NCI-H1694 (cell line): Measurements from ENCODE around the gene ANGPTL7.

ENCODE experiments used
- DNase-seq: peaks from one replicate; lab custom pipeline; 2025; lab: John Stamatoyannopoulos, UW

Gene ANGPTL7

DNA sequence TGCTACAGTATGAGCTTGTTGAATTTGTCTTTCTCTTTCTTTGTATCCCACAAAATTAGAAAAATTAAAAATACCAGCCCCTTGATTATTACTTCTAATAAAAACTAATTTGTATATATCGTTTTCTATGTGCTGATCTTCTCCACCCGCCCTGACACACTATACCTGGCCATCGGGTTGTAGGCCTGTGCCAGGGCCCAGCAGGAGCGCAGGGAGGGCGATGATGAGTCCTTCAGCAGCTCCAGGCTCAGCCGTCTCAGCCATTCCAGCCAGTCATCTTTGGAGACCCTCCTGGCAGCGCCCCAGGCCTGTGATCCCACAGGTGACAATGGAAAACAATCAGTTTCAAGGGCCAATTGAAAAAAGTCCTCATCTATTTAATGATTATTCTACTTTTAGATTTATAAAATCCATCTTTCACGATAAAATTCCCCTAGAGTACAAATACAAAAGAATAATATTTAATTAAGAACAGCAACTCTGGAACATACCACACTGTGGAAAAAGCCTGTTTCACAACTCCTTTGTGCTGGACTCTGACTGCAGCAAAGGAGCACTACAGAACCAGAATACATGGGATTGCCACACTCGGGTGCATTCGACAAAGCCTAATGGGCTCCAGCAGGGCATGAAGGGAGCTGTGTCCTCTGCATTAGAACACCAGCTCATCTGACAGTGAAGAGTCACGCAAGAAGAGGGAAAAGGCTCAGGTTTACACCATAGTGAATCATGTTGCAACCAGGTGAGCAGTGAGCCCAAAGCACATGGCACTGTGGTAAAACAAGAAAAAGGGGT lies 15.4 kb downstream of the ANGPTL7 start:
- DNase-seq, result no peak

DNA sequence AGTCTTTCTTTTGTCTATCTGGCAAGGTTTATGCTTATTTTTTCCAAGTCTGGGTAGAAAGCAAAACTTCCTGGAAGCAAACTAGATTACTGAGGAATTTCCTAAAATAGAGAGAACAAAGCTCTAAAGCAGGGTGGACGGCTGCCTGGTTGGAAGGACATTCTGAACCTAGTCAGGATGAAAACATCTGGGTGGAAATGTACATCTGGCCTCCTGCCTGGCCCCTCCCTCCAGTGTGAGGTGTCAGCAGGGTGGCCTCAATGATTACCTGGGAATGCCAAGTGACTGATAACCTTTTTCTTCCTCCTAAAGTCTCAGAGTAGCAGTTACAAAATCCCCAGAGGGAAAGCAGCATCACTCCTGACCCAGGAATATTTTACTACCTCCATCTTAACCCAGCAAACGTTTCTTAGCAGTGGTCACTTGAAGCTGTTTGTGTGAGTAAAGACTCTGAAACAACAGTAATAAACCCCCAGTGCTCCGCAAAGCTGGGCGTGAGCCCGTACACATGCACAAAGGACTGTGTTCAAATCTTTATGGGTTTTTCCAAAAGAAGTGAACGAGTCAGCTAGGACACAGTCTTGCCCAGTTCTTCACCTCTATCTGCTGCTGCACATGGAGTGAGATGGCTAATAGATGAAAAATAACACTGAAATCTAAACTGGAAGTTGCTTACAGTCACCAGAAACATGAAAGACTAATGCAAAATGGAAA lies 18.9 kb downstream of the ANGPTL7 start:
- no peak for DNase-seq

DNA sequence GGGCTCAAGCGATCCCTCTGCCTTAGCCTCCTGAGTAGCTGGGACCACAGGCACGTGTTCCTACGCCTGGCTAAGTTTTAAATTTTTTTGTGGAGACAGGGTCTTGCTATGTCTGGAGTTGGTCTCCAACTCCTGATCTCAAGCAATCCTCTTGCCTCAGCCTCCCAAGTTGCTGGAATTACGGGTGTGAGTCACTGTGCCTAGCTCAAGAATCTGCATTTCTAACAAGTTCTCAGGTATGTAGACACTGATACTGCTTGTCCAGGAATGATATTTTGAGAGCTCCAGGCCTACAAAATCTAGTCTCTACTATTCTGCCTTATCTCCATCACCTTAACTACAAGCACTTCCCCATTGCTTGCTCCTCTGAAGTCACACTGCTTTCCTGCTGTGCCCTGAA lies 22.3 kb downstream of the ANGPTL7 start:
- no peak for DNase-seq

DNA sequence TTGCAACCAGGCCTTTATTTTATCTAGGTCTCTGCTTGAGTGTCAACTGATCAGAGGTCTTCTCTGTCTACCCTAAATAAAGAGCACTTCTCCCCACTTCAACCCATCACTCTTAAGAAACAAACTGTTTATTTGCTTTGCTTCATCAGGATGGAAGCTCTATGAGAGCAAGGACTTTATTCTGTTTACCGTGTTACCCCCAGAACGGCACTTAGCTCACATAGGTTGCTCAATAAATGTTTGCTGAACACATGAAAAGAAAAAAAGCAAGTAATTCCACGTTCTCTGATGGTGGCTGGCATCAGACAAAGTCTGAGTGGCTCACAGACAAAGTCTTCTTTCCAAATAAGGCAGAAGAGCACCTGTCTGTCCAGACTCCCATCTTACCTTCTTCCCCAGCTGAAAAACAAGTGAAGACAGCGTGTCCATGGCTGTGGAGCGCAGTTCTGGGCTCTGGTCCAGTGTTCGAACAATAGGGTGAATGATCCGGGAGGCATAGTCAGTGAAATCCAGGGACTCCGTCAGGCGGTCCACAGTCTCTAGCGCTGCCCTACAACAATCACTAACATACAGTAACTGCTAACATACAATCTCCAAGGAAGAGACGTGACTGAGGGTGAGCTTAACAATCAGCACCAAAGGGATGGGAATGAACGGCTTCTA lies 22.9 kb downstream of the ANGPTL7 start:
- DNase-seq, result no peak

DNA sequence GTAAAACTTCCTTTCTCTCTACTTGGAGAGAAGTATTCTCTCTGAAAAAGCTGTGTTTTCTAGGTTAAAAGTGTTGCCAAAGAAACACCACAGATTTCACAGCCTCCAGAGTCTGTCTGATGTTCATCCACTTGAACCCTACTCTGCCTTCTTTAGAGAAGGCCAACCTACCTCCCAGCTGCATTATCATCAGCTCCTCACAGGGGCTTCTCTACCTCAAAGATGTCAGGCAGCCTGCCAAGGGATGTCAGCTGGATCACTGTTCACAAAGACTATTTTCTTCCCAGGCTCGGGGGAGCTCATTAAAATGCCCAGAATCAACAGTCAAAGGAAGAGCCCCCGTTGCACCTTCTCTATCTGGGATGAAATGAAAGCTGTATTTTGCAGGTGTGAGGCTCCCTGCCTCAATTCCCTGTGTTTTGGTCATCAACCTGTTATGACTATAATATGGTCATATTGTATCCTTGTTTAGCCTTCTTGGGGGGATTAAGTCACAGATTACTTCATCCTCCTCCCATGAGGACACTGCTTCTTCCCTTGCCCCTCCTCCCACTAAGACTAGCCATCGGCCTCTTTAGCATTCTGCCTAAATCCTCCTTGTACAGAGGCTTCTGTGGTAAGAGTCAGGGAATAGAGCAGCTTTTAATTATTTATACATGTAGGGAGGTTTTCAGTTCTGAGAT lies 25.7 kb downstream of the ANGPTL7 start:
- no peak for DNase-seq

DNA sequence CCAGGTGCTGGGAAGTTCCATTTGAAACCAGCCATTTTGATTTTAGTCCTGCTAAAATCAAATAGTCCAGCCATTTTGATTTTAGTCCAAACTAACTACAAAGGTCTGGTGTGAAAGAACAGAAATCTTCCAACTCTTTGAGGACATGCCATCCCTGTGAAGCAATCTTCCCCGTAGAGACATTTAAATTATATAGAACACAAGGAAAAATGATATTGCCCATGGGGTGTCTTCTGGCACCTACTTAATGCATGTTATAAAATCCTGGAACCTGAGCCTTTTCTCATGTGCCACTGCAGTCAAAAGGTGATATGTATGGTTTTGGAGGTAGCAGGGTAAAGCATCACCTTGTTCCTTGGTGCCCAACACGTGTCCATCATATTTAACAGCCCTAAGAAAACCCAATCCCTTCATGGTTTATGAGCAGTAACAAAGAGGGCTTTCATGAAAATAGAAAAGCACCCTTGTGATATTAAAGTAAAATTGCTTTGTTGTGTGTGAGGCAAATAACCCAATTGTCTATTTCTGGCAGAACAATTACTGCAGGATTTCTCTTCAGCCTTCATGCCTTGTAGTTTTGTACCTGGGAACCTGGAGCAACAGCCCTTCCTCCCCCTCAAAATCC lies 26.3 kb downstream of the ANGPTL7 start:
- DNase-seq, result no peak

DNA sequence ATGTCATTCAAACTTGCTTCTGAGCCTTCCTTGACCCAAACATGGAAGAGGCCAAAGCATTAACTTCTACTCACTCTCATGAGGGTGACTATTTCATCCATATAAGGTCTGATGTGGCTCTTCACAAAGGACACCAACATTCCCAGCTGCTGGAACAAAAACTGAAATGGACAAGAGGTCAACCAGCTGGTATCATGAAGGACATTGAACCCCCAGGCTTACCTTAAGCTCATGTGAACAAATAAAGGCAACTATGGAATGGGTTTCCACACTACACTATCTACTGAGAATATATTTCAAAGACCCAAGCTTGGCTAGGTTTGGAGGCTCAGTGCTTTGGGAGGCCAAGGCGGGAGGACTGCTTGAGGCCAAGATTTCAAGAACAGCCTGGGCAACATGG lies 26.9 kb downstream of the ANGPTL7 start:
- no peak for DNase-seq

DNA sequence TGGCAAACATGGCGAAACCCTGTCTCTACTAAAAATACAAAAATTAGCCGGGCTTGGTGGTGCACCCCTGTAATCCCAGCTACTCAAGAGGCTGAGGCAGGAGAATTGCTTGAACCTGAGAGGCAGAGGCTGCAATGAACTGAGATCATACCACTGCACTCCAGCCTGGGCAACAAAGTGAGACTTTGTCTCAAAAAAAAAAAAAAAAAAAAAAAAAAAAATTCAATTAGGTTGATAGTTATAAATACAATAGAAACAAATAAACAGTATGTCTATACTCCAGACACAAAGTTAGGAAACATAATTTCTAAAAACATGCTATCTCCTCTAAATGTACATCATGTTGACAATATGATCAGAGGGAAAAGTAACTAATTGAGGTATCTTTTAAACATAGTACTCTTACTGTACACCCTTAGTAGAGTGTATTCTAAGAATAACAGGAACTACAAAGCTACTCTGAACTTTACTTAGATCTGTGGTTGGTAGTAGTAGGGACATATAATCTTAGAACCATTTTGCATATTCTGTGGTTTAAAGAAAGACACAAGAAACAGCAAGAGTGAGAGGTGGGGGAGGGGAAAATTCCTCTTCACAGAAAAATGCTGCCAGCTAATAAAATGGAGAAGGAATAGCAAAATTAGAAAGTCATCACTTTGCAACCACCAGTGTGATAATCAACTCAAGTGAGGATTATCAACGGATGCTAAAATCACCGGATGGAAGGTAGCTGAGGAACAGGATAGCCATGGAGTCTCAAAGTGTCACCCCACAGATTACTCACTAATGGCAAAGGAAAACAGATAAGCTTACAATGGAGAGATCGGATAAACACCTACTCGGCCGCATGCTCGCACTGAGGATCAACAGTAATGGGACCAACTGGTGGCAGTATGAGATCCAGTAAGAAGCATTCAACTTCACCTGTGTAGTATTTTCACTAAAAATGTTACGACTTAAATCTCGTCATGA lies 38.2 kb downstream of the ANGPTL7 start:
- no peak for DNase-seq

DNA sequence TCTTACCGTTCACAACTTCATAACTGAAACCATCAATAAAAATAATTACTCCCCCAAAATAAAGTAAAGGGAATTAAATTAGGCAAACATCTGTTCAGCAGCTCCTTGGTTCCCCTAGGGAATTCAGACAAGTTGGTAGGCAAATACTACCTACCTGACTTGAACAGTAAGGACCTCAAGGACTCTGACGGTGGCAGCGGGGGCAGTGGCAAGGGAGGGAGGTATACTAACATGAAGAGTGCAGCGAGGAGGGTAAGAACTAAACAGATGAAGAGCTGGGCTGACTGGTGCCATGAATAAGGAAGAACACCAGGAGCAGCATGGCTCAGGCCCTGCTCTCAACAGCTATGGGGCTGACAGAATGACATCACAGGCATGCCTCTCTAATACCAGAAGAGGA lies 40.0 kb downstream of the ANGPTL7 start:
- DNase-seq, result no peak

DNA sequence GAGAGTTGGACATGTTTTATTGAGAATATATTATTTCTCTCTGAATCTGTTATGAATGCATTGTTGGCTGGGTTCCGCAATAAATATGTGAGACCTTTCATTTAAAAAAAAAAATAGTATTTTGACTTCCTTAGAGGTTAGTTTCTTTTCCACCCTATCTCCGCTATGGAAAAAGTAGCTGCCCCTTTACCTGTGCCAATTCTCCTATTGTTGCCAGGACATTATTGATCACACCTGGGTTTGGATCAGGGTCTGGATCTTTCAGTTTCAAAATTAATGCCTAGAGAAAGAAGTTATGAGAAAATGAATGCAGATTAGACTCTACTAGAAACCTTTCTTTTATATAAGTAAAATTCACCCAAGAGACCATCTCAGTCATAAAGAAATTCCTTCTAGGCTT lies 44.1 kb downstream of the ANGPTL7 start:
- no peak for DNase-seq

DNA sequence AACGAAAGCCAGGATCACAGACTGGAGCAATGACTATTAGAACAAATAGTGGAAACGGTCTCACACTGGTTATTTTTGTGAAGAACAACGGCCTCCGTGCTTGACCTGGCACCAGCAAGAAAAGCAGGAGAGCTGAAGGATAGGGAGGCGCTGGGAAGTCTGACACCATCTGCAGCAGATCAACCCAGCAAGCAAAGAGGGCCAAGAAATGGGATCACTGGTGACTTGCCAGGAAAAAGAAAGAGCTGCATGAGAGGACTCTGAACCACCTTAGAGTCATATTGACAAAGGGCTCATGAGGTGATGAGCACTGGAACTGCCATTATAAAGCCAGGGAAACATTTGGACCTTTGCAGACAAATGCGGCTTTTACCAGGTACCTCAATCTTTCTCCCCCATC lies 48.2 kb downstream of the ANGPTL7 start:
- DNase-seq, result no peak

DNA sequence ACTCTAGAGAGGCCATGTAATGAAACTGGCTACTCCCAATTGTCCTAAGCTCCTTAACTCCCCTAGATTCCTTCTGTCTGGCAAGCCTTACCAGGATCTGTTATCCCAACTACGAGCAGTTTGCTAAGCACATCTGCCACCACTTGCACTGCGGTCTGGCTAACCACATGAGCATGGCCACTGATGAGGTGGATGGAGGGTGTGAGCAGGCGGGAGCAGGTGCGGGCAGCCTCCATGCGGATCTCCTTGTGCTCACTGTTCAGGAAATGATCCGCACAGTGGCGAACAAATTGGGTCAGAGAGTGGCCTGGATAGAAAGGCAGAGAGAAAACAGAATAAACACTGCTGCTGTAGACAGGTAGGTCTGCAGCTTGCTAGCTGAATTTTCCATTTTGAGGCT lies 49.2 kb downstream of the ANGPTL7 start:
- no peak for DNase-seq

DNA sequence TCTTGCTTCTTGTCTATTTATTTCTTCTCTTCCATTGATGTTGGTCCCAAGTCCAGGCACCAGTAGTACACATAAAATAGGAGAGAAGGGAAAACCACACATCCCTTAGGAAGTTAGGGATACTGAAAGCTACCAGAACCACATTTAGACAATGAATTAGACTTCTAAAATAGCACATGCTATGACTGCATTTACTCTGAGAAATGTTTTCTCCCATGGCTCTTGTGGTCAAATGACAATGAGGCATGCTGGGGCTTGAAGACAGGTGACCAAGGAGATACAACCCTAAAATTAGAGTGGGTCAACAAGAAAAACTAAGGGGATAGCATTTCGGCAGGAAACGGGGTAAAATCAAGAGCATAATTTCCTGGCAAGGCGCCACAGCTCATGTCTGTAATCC lies 56.1 kb downstream of the ANGPTL7 start:
- DNase-seq, result no peak
